AG04449 (cell line): ENCODE results near the gene C10orf67.

Experiments
- CTCF ChIA-PET: fragments of 350-600 bp; formaldehyde crosslinking; extraction: SDS; loops from one replicate; lab custom pipeline; 2021; ENCODE audit warnings: antibody characterized with exemption; lab: Yijun Ruan, JAX
- POLR2A ChIA-PET: fragments of 400-600, 350-600 bp; formaldehyde crosslinking; extraction: SDS; loops from one replicate; lab custom pipeline; 2020; ENCODE audit warnings: antibody characterized with exemption, inconsistent platforms; lab: Yijun Ruan, JAX
- DNase-seq: peaks from one replicate; pipeline ENCODE4 v3.0.0-alpha.2; 2010; ENCODE audit warnings: low read depth, low spot score
- H3K4me3 ChIP-seq: 2 replicates; pipeline ENCODE4 v1.5.1; 2011; ENCODE audit warnings: low read depth, mild to moderate bottlenecking, control low read depth, low read length
- TF ChIP-seq, protein P1 (sequence below): IDR thresholded peaks from one replicate; pipeline ENCODE4 v1.5.1; 2011; ENCODE audit warnings: mild to moderate bottlenecking, moderate library complexity, low read length, control low read depth, inconsistent platforms; ENCODE audit not compliant: insufficient read depth; ENCODE audit errors: missing control alignments

Gene C10orf67

DNA sequence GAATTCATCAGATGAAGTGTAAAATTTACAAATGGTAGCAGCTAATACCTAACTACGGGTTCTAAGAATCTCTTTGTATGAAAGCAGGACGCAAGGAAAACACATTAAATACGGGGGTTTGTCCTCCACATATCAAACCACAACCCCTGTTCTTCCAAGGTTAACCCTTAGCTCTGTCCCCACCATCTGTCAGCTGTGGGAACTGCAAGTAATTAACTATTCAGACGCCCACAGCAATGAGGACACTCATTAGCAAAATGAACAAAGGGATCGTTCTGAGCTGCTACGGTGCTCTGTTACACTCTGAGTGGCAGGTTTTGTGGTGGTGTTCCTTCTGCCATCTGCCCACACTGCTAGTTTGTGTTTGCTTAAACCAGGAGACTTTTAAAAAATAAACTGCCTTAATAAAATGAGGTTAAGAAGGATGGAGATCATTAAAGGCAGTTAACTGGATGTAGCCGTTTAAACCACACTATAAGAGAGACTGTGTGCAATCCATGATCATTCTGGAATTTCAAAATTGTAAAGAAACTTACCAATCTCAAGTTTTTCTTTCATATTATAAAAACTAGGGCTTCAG is 51.4 kb downstream of the C10orf67 start:
- TF ChIP-seq, protein P1, sequence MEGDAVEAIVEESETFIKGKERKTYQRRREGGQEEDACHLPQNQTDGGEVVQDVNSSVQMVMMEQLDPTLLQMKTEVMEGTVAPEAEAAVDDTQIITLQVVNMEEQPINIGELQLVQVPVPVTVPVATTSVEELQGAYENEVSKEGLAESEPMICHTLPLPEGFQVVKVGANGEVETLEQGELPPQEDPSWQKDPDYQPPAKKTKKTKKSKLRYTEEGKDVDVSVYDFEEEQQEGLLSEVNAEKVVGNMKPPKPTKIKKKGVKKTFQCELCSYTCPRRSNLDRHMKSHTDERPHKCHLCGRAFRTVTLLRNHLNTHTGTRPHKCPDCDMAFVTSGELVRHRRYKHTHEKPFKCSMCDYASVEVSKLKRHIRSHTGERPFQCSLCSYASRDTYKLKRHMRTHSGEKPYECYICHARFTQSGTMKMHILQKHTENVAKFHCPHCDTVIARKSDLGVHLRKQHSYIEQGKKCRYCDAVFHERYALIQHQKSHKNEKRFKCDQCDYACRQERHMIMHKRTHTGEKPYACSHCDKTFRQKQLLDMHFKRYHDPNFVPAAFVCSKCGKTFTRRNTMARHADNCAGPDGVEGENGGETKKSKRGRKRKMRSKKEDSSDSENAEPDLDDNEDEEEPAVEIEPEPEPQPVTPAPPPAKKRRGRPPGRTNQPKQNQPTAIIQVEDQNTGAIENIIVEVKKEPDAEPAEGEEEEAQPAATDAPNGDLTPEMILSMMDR, result peak; percentile 44

DNA sequence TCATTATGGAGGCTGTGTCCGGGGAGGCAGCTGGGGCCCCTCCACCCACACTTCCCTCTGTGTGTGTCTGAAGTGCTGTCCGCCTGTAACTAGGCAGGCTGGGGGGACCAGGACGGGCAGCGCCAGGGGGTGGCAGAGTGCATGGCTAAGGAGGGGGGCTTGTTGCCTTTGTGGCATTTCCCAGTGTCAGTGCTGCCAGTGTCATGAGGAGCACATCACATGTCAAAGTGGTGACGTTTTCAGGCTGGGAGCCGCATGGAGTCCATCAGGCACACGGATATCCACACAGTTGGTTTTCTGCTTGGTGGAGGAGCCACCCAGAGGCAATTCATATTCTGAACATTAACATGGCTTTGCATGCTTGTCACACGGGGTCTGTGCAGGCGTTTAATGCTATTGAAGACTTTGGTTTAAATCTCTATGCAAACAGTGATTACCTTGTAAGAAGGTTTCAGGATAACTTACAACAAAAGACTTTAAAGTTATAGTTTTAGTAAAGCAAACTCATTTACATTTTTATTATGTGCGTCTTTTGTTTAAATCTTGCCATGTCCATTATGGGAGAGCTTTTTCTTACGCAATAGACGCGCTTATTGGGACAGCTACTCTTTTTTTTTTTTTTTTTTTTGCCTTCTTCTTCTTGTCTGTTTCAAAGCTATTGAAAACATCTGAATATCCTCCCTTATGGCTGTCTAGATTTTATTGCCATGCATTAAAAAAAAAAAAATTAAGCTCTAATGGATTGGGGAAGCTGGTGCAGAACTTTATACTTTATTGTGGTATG is 52.9 kb downstream of the C10orf67 start:
- ChIA-PET CTCF (interaction anchor here (0.6 to 7.1 kb wide), 6 partner anchors 14 to 365 kb away, joined by 3 to 71 read pairs (median 18); no protein-coding TSS in a partner anchor), POLR2A (no interaction called here)
- DNase-seq, result no peak
- TF ChIP-seq, protein P1, result no peak
- H3K4me3 ChIP-seq, result no peak overlapping the region

More for the DNA sequence above, 51.4 kb downstream of the C10orf67 start:
- H3K4me3 ChIP-seq, result no peak overlapping the region
- ChIA-PET POLR2A (no interaction called here), CTCF (interaction anchor here (1.1 to 7.1 kb wide), 13 partner anchors 9 to 420 kb away, joined by 3 to 71 read pairs (median 5); no protein-coding TSS in a partner anchor)
- DNase-seq, result no peak

DNA sequence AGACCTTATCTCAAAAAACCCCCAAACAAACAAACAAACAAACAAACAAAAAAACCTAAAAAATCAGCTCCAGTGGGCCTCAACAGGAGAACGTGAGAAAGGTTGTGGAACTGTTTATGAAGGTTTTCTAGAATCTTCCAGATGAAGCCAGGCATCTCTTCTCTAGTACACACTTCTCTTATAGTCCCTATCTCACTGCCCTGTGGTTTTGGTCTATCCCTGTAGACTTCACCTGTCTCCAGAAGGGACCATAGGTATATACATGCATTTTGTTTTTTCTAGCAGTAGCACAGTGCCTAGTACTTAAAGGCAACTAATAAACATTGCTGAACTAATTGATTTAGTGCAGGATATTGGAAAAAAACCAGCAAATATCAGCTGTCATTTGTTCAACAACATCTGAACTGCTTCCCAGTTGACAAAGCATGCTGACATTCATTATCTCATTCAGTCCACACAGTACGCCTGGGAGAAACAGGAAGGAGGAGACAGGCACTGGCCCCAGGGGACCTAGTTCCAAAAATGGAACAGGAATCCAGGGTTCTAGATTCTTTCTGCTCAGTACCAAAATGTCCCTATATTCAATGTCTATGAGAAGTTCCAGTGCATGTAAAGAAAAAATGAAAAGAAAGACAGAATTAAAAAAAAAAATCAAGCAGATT is 59.8 kb downstream of the C10orf67 start:
- ChIA-PET POLR2A (no interaction called here), CTCF (interaction anchor here (1.2 to 1.6 kb wide), 2 partner anchors 10 to 127 kb away, joined by 3 to 7 read pairs; no protein-coding TSS in a partner anchor)
- H3K4me3 ChIP-seq, result no peak overlapping the region
- no peak for DNase-seq
- TF ChIP-seq, protein P1, result no peak

DNA sequence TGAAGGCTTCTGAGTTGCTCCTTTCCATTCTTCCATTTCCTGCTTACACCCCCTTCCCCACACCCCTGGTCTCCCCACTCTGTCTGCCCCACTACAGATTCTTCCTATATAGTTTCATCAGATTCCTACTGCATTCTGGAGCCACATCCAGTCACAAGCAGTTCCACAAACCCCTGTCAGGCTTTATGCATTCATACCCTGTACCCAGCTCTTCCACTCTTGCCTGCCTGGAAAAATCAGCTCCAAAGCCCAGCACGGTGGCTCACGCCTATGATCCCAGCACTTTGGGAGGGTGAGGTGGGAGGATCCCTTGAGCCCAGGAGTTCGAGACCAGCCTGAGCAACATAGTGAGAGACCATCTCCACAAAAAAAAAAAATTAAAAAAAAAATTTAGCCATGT is 60.4 kb downstream of the C10orf67 start:
- POLR2A ChIA-PET, result no interaction called here
- no peak for DNase-seq
- CTCF ChIA-PET, result interaction anchor here (1.6 kb wide), 1 partner anchor 11 kb away, joined by 7 read pairs; no protein-coding TSS in a partner anchor
- no peak overlapping the region for H3K4me3 ChIP-seq
- TF ChIP-seq, protein P1, result no peak

DNA sequence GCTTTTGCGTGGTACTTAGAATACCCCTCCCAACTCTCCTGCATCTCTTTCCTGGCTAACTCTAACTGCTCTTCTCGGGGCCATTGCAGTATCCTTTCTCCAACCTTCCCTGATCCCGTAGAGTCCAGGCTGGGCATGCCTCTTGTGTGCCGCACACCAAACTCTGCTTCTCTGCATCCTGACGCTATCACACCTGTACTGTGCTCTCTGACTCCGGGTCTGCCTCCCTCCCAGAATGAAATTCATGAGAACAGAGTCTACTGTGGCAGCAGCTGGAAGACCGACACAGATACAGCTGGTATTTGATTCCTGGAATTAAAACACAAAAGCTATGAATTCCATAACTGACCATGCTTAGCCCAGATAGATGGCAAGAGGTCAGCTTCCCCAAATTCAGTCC is 60.9 kb downstream of the C10orf67 start:
- TF ChIP-seq, protein P1, result no peak
- ChIA-PET POLR2A (no interaction called here), CTCF (no interaction called here)
- H3K4me3 ChIP-seq, result no peak overlapping the region
- no peak for DNase-seq
